ENCODE data around the gene DGLUCY. TPM values are rescaled to one million over a fixed set of nuclear protein-coding genes. Genes with fewer than 3 reads are reported as not detected.
"Not testable (repeated sequence)": the region's sequence is repeated elsewhere in the genome, so short reads cannot be mapped to it uniquely, and the experiment has no call there.

The DGLUCY gene
- total and polyA plus RNA-seq, 4 donors: 17.9 to 58.1 (median 24.9) TPM

- TF ChIP-seq SP1 (IDR thresholded peaks at IDR 0.05) (no peak), NR2F2 (IDR thresholded peaks at IDR 0.05) (no peak), RAD21 (IDR thresholded peaks at IDR 0.05) (no peak), GABPA (IDR thresholded peaks at IDR 0.05 in 1 of 2, conservative IDR thresholded peaks at IDR 0.05 in 1 of 2) (no peak), MAX (IDR thresholded peaks at IDR 0.05) (no peak)
Measured at GRCh38 chr14:91264151-91265150, 150.6 kb downstream of the DGLUCY start (continued).

- 83% methylated on average over 7 of the region's 7 CpGs for WGBS
- H3K27ac ChIP-seq (ENCODE audit: low read depth in 1 of 2, low read length in 2 of 2): no peak overlapping the region
- no peaks in the 10 kb centered on the region for H3K36me3 ChIP-seq (ENCODE audit: control insufficient read depth in 4 of 4, insufficient read depth in 3 of 4, low read depth in 1 of 4, low read length in 3 of 4)
- no peak for DNase-seq (ENCODE audit: low spot score)
- TF ChIP-seq FOXA2 (IDR thresholded peaks at IDR 0.05) (no peak), HNF4A (conservative IDR thresholded peaks at IDR 0.05) (no peak), GABPA (IDR thresholded peaks at IDR 0.05 in 1 of 2, conservative IDR thresholded peaks at IDR 0.05 in 1 of 2) (no peak), NR2F2 (IDR thresholded peaks at IDR 0.05) (no peak), TAF1 (conservative IDR thresholded peaks at IDR 0.05) (no peak), JUND (IDR thresholded peaks at IDR 0.05) (no peak), YY1 (IDR thresholded peaks at IDR 0.05) (no peak), MAX (IDR thresholded peaks at IDR 0.05) (no peak), SP1 (IDR thresholded peaks at IDR 0.05) (no peak), FOXA1 (IDR thresholded peaks at IDR 0.05) (no peak), EGR1 (IDR thresholded peaks at IDR 0.05; ENCODE audit: low read depth in 2 of 2) (no peak), RXRA (IDR thresholded peaks at IDR 0.05) (no peak)
- TF ChIP-seq, protein P1, sequence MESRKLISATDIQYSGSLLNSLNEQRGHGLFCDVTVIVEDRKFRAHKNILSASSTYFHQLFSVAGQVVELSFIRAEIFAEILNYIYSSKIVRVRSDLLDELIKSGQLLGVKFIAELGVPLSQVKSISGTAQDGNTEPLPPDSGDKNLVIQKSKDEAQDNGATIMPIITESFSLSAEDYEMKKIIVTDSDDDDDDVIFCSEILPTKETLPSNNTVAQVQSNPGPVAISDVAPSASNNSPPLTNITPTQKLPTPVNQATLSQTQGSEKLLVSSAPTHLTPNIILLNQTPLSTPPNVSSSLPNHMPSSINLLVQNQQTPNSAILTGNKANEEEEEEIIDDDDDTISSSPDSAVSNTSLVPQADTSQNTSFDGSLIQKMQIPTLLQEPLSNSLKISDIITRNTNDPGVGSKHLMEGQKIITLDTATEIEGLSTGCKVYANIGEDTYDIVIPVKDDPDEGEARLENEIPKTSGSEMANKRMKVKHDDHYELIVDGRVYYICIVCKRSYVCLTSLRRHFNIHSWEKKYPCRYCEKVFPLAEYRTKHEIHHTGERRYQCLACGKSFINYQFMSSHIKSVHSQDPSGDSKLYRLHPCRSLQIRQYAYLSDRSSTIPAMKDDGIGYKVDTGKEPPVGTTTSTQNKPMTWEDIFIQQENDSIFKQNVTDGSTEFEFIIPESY (IDR thresholded peaks at IDR 0.05): no peak
- TF ChIP-seq, protein P2, sequence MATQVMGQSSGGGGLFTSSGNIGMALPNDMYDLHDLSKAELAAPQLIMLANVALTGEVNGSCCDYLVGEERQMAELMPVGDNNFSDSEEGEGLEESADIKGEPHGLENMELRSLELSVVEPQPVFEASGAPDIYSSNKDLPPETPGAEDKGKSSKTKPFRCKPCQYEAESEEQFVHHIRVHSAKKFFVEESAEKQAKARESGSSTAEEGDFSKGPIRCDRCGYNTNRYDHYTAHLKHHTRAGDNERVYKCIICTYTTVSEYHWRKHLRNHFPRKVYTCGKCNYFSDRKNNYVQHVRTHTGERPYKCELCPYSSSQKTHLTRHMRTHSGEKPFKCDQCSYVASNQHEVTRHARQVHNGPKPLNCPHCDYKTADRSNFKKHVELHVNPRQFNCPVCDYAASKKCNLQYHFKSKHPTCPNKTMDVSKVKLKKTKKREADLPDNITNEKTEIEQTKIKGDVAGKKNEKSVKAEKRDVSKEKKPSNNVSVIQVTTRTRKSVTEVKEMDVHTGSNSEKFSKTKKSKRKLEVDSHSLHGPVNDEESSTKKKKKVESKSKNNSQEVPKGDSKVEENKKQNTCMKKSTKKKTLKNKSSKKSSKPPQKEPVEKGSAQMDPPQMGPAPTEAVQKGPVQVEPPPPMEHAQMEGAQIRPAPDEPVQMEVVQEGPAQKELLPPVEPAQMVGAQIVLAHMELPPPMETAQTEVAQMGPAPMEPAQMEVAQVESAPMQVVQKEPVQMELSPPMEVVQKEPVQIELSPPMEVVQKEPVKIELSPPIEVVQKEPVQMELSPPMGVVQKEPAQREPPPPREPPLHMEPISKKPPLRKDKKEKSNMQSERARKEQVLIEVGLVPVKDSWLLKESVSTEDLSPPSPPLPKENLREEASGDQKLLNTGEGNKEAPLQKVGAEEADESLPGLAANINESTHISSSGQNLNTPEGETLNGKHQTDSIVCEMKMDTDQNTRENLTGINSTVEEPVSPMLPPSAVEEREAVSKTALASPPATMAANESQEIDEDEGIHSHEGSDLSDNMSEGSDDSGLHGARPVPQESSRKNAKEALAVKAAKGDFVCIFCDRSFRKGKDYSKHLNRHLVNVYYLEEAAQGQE (IDR thresholded peaks at IDR 0.05): no peak
- TF ChIP-seq, protein P3, sequence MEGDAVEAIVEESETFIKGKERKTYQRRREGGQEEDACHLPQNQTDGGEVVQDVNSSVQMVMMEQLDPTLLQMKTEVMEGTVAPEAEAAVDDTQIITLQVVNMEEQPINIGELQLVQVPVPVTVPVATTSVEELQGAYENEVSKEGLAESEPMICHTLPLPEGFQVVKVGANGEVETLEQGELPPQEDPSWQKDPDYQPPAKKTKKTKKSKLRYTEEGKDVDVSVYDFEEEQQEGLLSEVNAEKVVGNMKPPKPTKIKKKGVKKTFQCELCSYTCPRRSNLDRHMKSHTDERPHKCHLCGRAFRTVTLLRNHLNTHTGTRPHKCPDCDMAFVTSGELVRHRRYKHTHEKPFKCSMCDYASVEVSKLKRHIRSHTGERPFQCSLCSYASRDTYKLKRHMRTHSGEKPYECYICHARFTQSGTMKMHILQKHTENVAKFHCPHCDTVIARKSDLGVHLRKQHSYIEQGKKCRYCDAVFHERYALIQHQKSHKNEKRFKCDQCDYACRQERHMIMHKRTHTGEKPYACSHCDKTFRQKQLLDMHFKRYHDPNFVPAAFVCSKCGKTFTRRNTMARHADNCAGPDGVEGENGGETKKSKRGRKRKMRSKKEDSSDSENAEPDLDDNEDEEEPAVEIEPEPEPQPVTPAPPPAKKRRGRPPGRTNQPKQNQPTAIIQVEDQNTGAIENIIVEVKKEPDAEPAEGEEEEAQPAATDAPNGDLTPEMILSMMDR (IDR thresholded peaks at IDR 0.05; ENCODE audit: low read depth, low read length, missing input control): no peak
- H3K9ac ChIP-seq (ENCODE audit: low read depth in 1 of 2, low read length in 2 of 2): no peak overlapping the region
- H3K9me3 ChIP-seq (ENCODE audit: control insufficient read depth in 4 of 4, low read length in 3 of 4): no peaks in the 10 kb centered on the region
- H3K4me1 ChIP-seq (ENCODE audit: control insufficient read depth in 4 of 4, insufficient read depth in 4 of 4, low read length in 3 of 4): peaks cover 0 to 9% (median 3%) of the 10 kb centered on the region in 4 donors
- no peaks in the 10 kb centered on the region for H3K27me3 ChIP-seq (ENCODE audit: control insufficient read depth in 4 of 4, insufficient read depth in 4 of 4, low read length in 3 of 4)
- H3K4me3 ChIP-seq (ENCODE audit: low read depth in 1 of 3, low read length in 3 of 3): no peak overlapping the region
Measured at GRCh38 chr14:91265404-91265803, 151.5 kb downstream of the DGLUCY start.

GRCh38 chr14:91266276-91266675, 152.4 kb downstream of the DGLUCY start:
- not testable (repeated sequence) for H3K36me3 ChIP-seq (ENCODE audit: control insufficient read depth in 4 of 4, insufficient read depth in 3 of 4, low read depth in 1 of 4, low read length in 3 of 4); H3K27me3 ChIP-seq (ENCODE audit: control insufficient read depth in 4 of 4, insufficient read depth in 4 of 4, low read length in 3 of 4); H3K9ac ChIP-seq (ENCODE audit: low read depth in 1 of 2, low read length in 2 of 2); DNase-seq (ENCODE audit: low spot score); H3K9me3 ChIP-seq (ENCODE audit: control insufficient read depth in 4 of 4, low read length in 3 of 4); H3K4me1 ChIP-seq (ENCODE audit: control insufficient read depth in 4 of 4, insufficient read depth in 4 of 4, low read length in 3 of 4); H3K27ac ChIP-seq (ENCODE audit: low read depth in 1 of 2, low read length in 2 of 2); H3K4me3 ChIP-seq (ENCODE audit: low read depth in 1 of 3, low read length in 3 of 3)
- 93% methylated on average over 15 of the region's 15 CpGs for WGBS

Data from liver (tissue), 9 donors.